Mesenchymal stem cell (in vitro differentiated cells and primary cell): ENCODE results near the gene MGAT2.
A peak's percentile ranks its signal among the peaks of the same experiment; 100 is the strongest.

Experiments used
- DNase-seq: peaks from one replicate; pipeline ENCODE4 v3.0.0-alpha.2; 2013
- H2AFZ ChIP-seq: one replicate; pipeline ENCODE4 v1.6.1; 2013; ENCODE audit warnings: low read depth, mild to moderate bottlenecking, control low read depth, inconsistent platforms, low read length, moderate library complexity
- H2AK5ac ChIP-seq: 2 replicates; pipeline ENCODE4 v1.6.1; 2013; ENCODE audit warnings: low read length, moderate library complexity, mild to moderate bottlenecking, inconsistent platforms; ENCODE audit not compliant: severe bottlenecking
- H2BK120ac ChIP-seq: one replicate; pipeline ENCODE4 v1.6.1; 2013; ENCODE audit warnings: low read depth, mild to moderate bottlenecking, inconsistent platforms, low read length, moderate library complexity
- H2BK12ac ChIP-seq, 2 experiments: one replicate each; pipeline ENCODE4 v1.6.1; 2013; ENCODE audit warnings: inconsistent platforms in 2 of 2, low read length in 2 of 2, mild to moderate bottlenecking in 2 of 2, moderate library complexity in 2 of 2, control low read depth in 1 of 2
- H2BK15ac ChIP-seq: one replicate; pipeline ENCODE4 v1.6.1; 2013; ENCODE audit warnings: mild to moderate bottlenecking, low read depth, inconsistent platforms; ENCODE audit not compliant: poor library complexity, severe bottlenecking
- H2BK5ac ChIP-seq: 2 replicates; pipeline ENCODE4 v1.6.1; 2013; ENCODE audit warnings: low read depth, mild to moderate bottlenecking, low read length, control low read depth, inconsistent platforms; ENCODE audit not compliant: poor library complexity, severe bottlenecking
- H3K14ac ChIP-seq, 2 experiments: one replicate each; pipeline ENCODE4 v1.6.1; 2013; ENCODE audit warnings: inconsistent platforms in 2 of 2, low read length in 2 of 2, control low read depth in 1 of 2, mild to moderate bottlenecking in 1 of 2, moderate library complexity in 1 of 2
- H3K18ac ChIP-seq, 2 experiments: one replicate each; pipeline ENCODE4 v1.6.1; 2013; ENCODE audit warnings: inconsistent platforms in 2 of 2, low read length in 2 of 2, control low read depth in 1 of 2, low read depth in 1 of 2, mild to moderate bottlenecking in 1 of 2
- H3K23ac ChIP-seq, 2 experiments: one replicate each; pipeline ENCODE4 v1.6.1; 2013; ENCODE audit warnings: inconsistent platforms in 2 of 2, low read length in 2 of 2, mild to moderate bottlenecking in 2 of 2, moderate library complexity in 2 of 2, control low read depth in 1 of 2
- H3K27ac ChIP-seq: 2 replicates; pipeline ENCODE4 v1.5.1; 2013; ENCODE audit warnings: mild to moderate bottlenecking, moderate library complexity, low read length, control low read depth, inconsistent platforms; ENCODE audit not compliant: poor library complexity, severe bottlenecking
- H3K27me3 ChIP-seq, 2 experiments: 2 replicates each; pipeline versions ENCODE4 v1.6.1 to v1.7.0; 2013; ENCODE audit warnings: low read length in 2 of 2, mild to moderate bottlenecking in 2 of 2, moderate library complexity in 2 of 2, control low read depth in 1 of 2, inconsistent platforms in 1 of 2; ENCODE audit not compliant: control insufficient read depth in 1 of 2, insufficient read depth in 1 of 2
- H3K36me3 ChIP-seq, 2 experiments: 2 replicates each; pipeline versions ENCODE4 v1.6.1 to v1.7.0; 2013; ENCODE audit warnings: low read length in 2 of 2, control low read depth in 1 of 2, inconsistent platforms in 1 of 2, low read depth in 1 of 2, mild to moderate bottlenecking in 1 of 2; ENCODE audit not compliant: insufficient read depth in 2 of 2, control insufficient read depth in 1 of 2
- H3K4ac ChIP-seq, 2 experiments: one replicate each; pipeline ENCODE4 v1.6.1; 2013; ENCODE audit warnings: inconsistent platforms in 2 of 2, low read length in 2 of 2, mild to moderate bottlenecking in 2 of 2, moderate library complexity in 2 of 2, control low read depth in 1 of 2, low read depth in 1 of 2
- H3K4me1 ChIP-seq: 2 replicates; pipeline ENCODE4 v1.6.1; 2013; ENCODE audit warnings: low read depth, low read length, control low read depth; ENCODE audit not compliant: control insufficient read depth, insufficient read depth
- H3K4me2 ChIP-seq: 2 replicates; pipeline ENCODE4 v1.6.1; 2013; ENCODE audit warnings: low read length, mild to moderate bottlenecking, inconsistent platforms; ENCODE audit not compliant: poor library complexity, severe bottlenecking
- H3K4me3 ChIP-seq, 2 experiments: 2 replicates each; pipeline versions ENCODE4 v1.5.1 to v1.7.0; 2013; ENCODE audit warnings: low read length in 2 of 2, mild to moderate bottlenecking in 2 of 2, control low read depth in 1 of 2, low read depth in 1 of 2; ENCODE audit not compliant: insufficient read depth in 1 of 2
- H3K79me1 ChIP-seq: replicated peaks from 2 replicates; pipeline ENCODE4 v1.6.1; 2013; ENCODE audit warnings: mild to moderate bottlenecking, control low read depth, low read length, inconsistent platforms; ENCODE audit not compliant: poor library complexity, severe bottlenecking
- H3K9ac ChIP-seq: 2 replicates; pipeline ENCODE4 v1.7.0; 2013; ENCODE audit warnings: mild to moderate bottlenecking, low read length, moderate library complexity
- H3K9me3 ChIP-seq: 2 replicates; pipeline ENCODE4 v1.7.0; 2013; ENCODE audit warnings: mild to moderate bottlenecking, low read length; ENCODE audit not compliant: control insufficient read depth
- H4K8ac ChIP-seq: one replicate; pipeline ENCODE4 v1.6.1; 2013; ENCODE audit warnings: inconsistent platforms, mild to moderate bottlenecking, low read length, moderate library complexity
- H4K91ac ChIP-seq: one replicate; pipeline ENCODE4 v1.6.1; 2013; ENCODE audit warnings: mild to moderate bottlenecking, low read length, inconsistent platforms
- WGBS: methylation state at CpG from one replicate; pipeline ENCODE4 v1.1.7; 2013; ENCODE audit warnings: mixed read lengths; 5-methylcytosine and 5-hydroxymethylcytosine counted together

MGAT2 gene

GRCh38 chr14:49589387-49589786 lies 31.2 kb upstream of the MGAT2 start:
- Histone ChIP-seq H2AFZ (no peak overlapping the region), H2AK5ac (no peak overlapping the region), H3K9ac (no peak overlapping the region), H3K14ac (no peak overlapping the region), H2BK12ac (no peak overlapping the region), H3K4me1 (peaks cover under 1% of the 10 kb centered on the region), H3K4ac (no peak overlapping the region), H4K91ac (no peak overlapping the region), H3K18ac (no peak overlapping the region), H3K79me1 (no peaks in the 10 kb centered on the region), H3K9me3 (no peaks in the 10 kb centered on the region), H4K8ac (no peak overlapping the region), H3K36me3 (peaks cover 2 to 5% of the 10 kb centered on the region in 2 experiments), H2BK15ac (no peak overlapping the region), H2BK5ac (no peak overlapping the region), H3K27ac (no peak overlapping the region), H3K4me3 (no peak overlapping the region), H3K4me2 (no peak overlapping the region), H3K23ac (no peak overlapping the region), H2BK120ac (no peak overlapping the region), H3K27me3 (no peaks in the 10 kb centered on the region)
- no peak for DNase-seq
- 100% methylated on average over 2 of the region's 3 CpGs for WGBS

- Histone ChIP-seq H3K79me1 (peaks cover 2% of the 10 kb centered on the region), H3K27ac (no peak overlapping the region), H3K27me3 (no peaks in the 10 kb centered on the region), H4K8ac (no peak overlapping the region), H2AK5ac (no peak overlapping the region), H3K14ac (no peak overlapping the region), H3K18ac (no peak overlapping the region), H3K4me3 (no peak overlapping the region), H3K4me1 (peaks cover 2% of the 10 kb centered on the region), H2BK15ac (no peak overlapping the region), H3K9me3 (no peaks in the 10 kb centered on the region), H2BK120ac (no peak overlapping the region), H2BK12ac (no peak overlapping the region), H3K4ac (no peak overlapping the region), H2AFZ (no peak overlapping the region), H4K91ac (no peak overlapping the region), H2BK5ac (no peak overlapping the region), H3K4me2 (no peak overlapping the region), H3K36me3 (no peaks in the 10 kb centered on the region), H3K9ac (no peak overlapping the region), H3K23ac (no peak overlapping the region)
- no CpG with 5 or more reads among the region's 3 CpGs for WGBS
- peak; percentile 55 for DNase-seq
These were observed 27.6 kb upstream of the MGAT2 start for GRCh38 chr14:49593016-49593415.

GRCh38 chr14:49594347-49595091 lies 26.1 kb upstream of the MGAT2 start:
- Histone ChIP-seq H2BK12ac (no peak overlapping the region), H3K9me3 (no peaks in the 10 kb centered on the region), H2BK5ac (no peak overlapping the region), H2BK120ac (no peak overlapping the region), H4K8ac (no peak overlapping the region), H3K4me3 (no peak overlapping the region), H2BK15ac (no peak overlapping the region), H3K23ac (no peak overlapping the region), H3K4ac (no peak overlapping the region), H3K14ac (no peak overlapping the region), H3K9ac (peak overlapping the region; percentile 26), H3K27ac (no peak overlapping the region), H2AFZ (no peak overlapping the region), H3K18ac (no peak overlapping the region), H3K4me1 (peaks cover 2% of the 10 kb centered on the region), H4K91ac (no peak overlapping the region), H3K79me1 (peaks cover 2% of the 10 kb centered on the region), H3K36me3 (no peaks in the 10 kb centered on the region), H3K27me3 (no peaks in the 10 kb centered on the region), H3K4me2 (no peak overlapping the region), H2AK5ac (no peak overlapping the region)
- DNase-seq: peak; percentile 85
- WGBS: 54% methylated on average over 4 of the region's 4 CpGs

- H3K36me3 ChIP-seq: peaks cover 0 to 3% of the 10 kb centered on the region in 2 experiments
These were observed 22.5 kb upstream of the MGAT2 start for GRCh38 chr14:49598189-49598484.

More at GRCh38 chr14:49598189-49598484, 22.5 kb upstream of the MGAT2 start:
- H3K4me3 ChIP-seq: peak overlapping the region; percentile 86 to 99
- peak overlapping the region in 1 of 2 experiments; percentile 90 for H3K23ac ChIP-seq
- peak overlapping the region; percentile 91 to 97 for H3K18ac ChIP-seq
- WGBS: under 1% methylated on average over 15 of the region's 15 CpGs
- H3K4me2 ChIP-seq: peak overlapping the region; percentile 94
- no peaks in the 10 kb centered on the region for H3K9me3 ChIP-seq
- no peaks in the 10 kb centered on the region for H3K27me3 ChIP-seq
- H3K14ac ChIP-seq: peak overlapping the region in 1 of 2 experiments; percentile 45
- no peak overlapping the region for H2BK15ac ChIP-seq
- H3K27ac ChIP-seq: peak overlapping the region; percentile 97
- H3K79me1 ChIP-seq: peaks cover 6% of the 10 kb centered on the region
- H2AK5ac ChIP-seq: no peak overlapping the region
- peaks cover 2% of the 10 kb centered on the region for H3K4me1 ChIP-seq
- peak overlapping the region; percentile 59 for H2BK120ac ChIP-seq
- H3K9ac ChIP-seq: peak overlapping the region; percentile 100
- H4K91ac ChIP-seq: peak overlapping the region; percentile 98
- no peak for DNase-seq
- H4K8ac ChIP-seq: peak overlapping the region; percentile 95
- H2BK5ac ChIP-seq: no peak overlapping the region
- H3K4ac ChIP-seq: peak overlapping the region; percentile 80 to 97
- peak overlapping the region; percentile 48 for H2AFZ ChIP-seq
- H2BK12ac ChIP-seq: peak overlapping the region in 1 of 2 experiments; percentile 73
